GM12878 (cell line): ENCODE measurements around the gene PPP1R13B. TPM values are rescaled to one million over a fixed set of nuclear protein-coding genes. Genes with fewer than 3 reads are reported as not detected.

Source experiments
- ATAC-seq: fragments of 200-7000 bp; cut with Tn5 transposase; 3 replicates; pipeline ENCODE4 v1.9.1; 2020; ENCODE audit warnings: mild to moderate bottlenecking, moderate library complexity
- BruUV-seq: library from RNA; stranded (reverse); fragments of 400-500 nt; replicated peaks from 2 replicates; lab custom pipeline; 2021; lab: Mats Ljungman, UMichigan
- CTCF ChIA-PET: fragments of 300-600 bp; sonication (Branson Sonifier 250); formaldehyde crosslinking; extraction: SDS; loops from one replicate; lab custom pipeline; 2021; ENCODE audit warnings: inconsistent platforms; lab: Yijun Ruan, JAX
- POLR2A ChIA-PET: fragments of 350-600 bp; formaldehyde crosslinking; extraction: SDS; loops from one replicate; lab custom pipeline; 2021; ENCODE audit warnings: inconsistent platforms; lab: Charles Lee
- RAD21 ChIA-PET: fragments of 300-600 bp; sonication (Branson Sonifier 250); formaldehyde crosslinking; loops from one replicate; lab custom pipeline; 2023; ENCODE audit warnings: antibody characterized with exemption; ENCODE audit not compliant: unreplicated experiment; lab: Charles Lee
- SMC1A ChIA-PET: fragments of 300-600 bp; sonication (Branson Sonifier 250); formaldehyde crosslinking; loops from one replicate; lab custom pipeline; 2023; ENCODE audit not compliant: unreplicated experiment, uncharacterized antibody; lab: Charles Lee
- DNase-seq: peaks from one replicate; pipeline ENCODE4 v3.0.0-alpha.2; 2011; ENCODE audit warnings: low read depth, low spot score
- FAIRE-seq: peaks from 3 replicates; lab custom pipeline; 2011; peaks lifted over from hg19 to GRCh38; lab: Jason Lieb, UNC
- H2AFZ ChIP-seq: 2 replicates; pipeline ENCODE4 v1.6.0; 2011; ENCODE audit warnings: low read depth, low read length, control low read depth; ENCODE audit not compliant: control insufficient read depth
- H3K27ac ChIP-seq: 2 replicates; pipeline ENCODE4 v1.5.1; 2011; ENCODE audit warnings: control low read depth; ENCODE audit not compliant: control insufficient read depth, insufficient read depth
- H3K27me3 ChIP-seq, 2 experiments: replicated peaks in 1 of 2; 2 replicates each; pipeline versions ENCODE4 v1.6.0 to v1.6.1; 2011; ENCODE audit warnings: low read length in 1 of 2; ENCODE audit not compliant: control insufficient read depth in 2 of 2, insufficient read depth in 2 of 2
- H3K36me3 ChIP-seq, 2 experiments: 2 replicates each; pipeline ENCODE4 v1.5.1; 2011; ENCODE audit warnings: low read length in 1 of 2; ENCODE audit not compliant: control insufficient read depth in 2 of 2, insufficient read depth in 2 of 2
- H3K4me1 ChIP-seq: 2 replicates; pipeline ENCODE4 v1.6.1; 2011; ENCODE audit warnings: mild to moderate bottlenecking, low read length, moderate library complexity, mixed read lengths; ENCODE audit not compliant: control insufficient read depth, insufficient read depth
- H3K4me2 ChIP-seq: 2 replicates; pipeline ENCODE4 v1.6.0; 2011; ENCODE audit warnings: control low read depth; ENCODE audit not compliant: control insufficient read depth, insufficient read depth
- H3K4me3 ChIP-seq: fragments of 200-600 bp; sonication (generic); 2 replicates; pipeline ENCODE4 v1.5.1; 2016
- H3K79me2 ChIP-seq: 2 replicates; pipeline ENCODE4 v1.6.0; 2011; ENCODE audit warnings: low read length; ENCODE audit not compliant: control insufficient read depth, insufficient read depth
- H3K9ac ChIP-seq: 2 replicates; pipeline ENCODE4 v1.8.0; 2011; ENCODE audit warnings: low read length, control low read depth, mixed read lengths; ENCODE audit not compliant: control insufficient read depth, insufficient read depth
- H3K9me3 ChIP-seq: replicated peaks from 3 replicates; pipeline ENCODE4 v1.5.1; 2011; ENCODE audit warnings: mild to moderate bottlenecking, low read length; ENCODE audit not compliant: control insufficient read depth, insufficient read depth
- H4K20me1 ChIP-seq: 2 replicates; pipeline ENCODE4 v1.6.0; 2011; ENCODE audit not compliant: control insufficient read depth, insufficient read depth
- GABPA ChIP-seq: IDR thresholded peaks from 2 replicates; pipeline ENCODE4 v1.6.1; 2014; ENCODE audit warnings: antibody characterized with exemption, low read depth, mild to moderate bottlenecking, inconsistent platforms
- IKZF1 ChIP-seq: fragments of 450-650 bp; conservative IDR thresholded peaks from 2 replicates; pipeline ENCODE4 v1.6.1; 2017; ENCODE audit warnings: antibody characterized with exemption, mild to moderate bottlenecking
- RUNX3 ChIP-seq: IDR thresholded peaks from 2 replicates; pipeline ENCODE4 v1.6.1; 2012; ENCODE audit warnings: low read length, inconsistent platforms
- WGBS: methylation state at CpG from one replicate; pipeline ENCODE4 v1.1.6; 2016; ENCODE audit warnings: low lambda C conversion rate; ENCODE audit not compliant: insufficient replicate concordance, insufficient coverage; ENCODE audit errors: missing lambda C conversion rate; 5-methylcytosine and 5-hydroxymethylcytosine counted together
- in situ Hi-C: fragments of 300-500 bp; cut with MboI; formaldehyde crosslinking; loops from 9 replicates; pipeline ENCODE4 v1.14.3; 2018; ENCODE audit warnings: mixed read lengths
- intact Hi-C: fragments of 100-400 bp; cut with micrococcal nuclease; formaldehyde crosslinking; loops from one replicate; pipeline ENCODE4 v1.14.2; 2022; ENCODE audit not compliant: unreplicated experiment
- polyA plus RNA-seq, 11 experiments: library from polyadenylated mRNA; depleted of rRNA in 4 of 11; unstranded in 6 of 11; stranded (reverse) in 5 of 11; fragments of >200 nt; fragmentation: Nextera tagmentation in 4 of 11; fragmentation: Illumina TruSeq in 1 of 11; extraction: Ambion mirVana in 4 of 11; extraction: Trizol in 1 of 11; gene quantifications; 1 replicate in 1 of 11; 2 replicates in 10 of 11; pipeline versions ENCODE4 v1.2.1 to v1.2.3, GENCODE V29; 2011 to 2016; ENCODE audit warnings: inconsistent platforms in 2 of 11, missing spikeins in 2 of 11, low read depth in 1 of 11
- total RNA-seq, 4 experiments: library from RNA; depleted of rRNA in 3 of 4; stranded (reverse); fragments of >200 nt in 3 of 4; fragmentation: Illumina TruSeq in 1 of 4; extraction: Trizol in 1 of 4; gene quantifications; 2 replicates each; pipeline versions ENCODE4 v1.2.1 to v1.2.3, GENCODE V29; 2013 to 2021
- TF ChIP-seq, protein P1 (sequence below): fragments of 150-350 bp; IDR thresholded peaks from 2 replicates; pipeline ENCODE4 v1.6.1; 2014; ENCODE audit warnings: mild to moderate bottlenecking, low read depth, low read length
- TF ChIP-seq, protein P2 (sequence below): fragments of 450-650 bp; IDR thresholded peaks from 2 replicates; pipeline ENCODE4 v1.6.1; 2016; ENCODE audit warnings: mild to moderate bottlenecking

The PPP1R13B gene
- total and polyA plus RNA-seq, 10 of the 15 experiments (the other 5 are each of a cell fraction or from before 2014, with no cell fraction given), result 0.16 to 8.1 (median 3.2) TPM

DNA sequence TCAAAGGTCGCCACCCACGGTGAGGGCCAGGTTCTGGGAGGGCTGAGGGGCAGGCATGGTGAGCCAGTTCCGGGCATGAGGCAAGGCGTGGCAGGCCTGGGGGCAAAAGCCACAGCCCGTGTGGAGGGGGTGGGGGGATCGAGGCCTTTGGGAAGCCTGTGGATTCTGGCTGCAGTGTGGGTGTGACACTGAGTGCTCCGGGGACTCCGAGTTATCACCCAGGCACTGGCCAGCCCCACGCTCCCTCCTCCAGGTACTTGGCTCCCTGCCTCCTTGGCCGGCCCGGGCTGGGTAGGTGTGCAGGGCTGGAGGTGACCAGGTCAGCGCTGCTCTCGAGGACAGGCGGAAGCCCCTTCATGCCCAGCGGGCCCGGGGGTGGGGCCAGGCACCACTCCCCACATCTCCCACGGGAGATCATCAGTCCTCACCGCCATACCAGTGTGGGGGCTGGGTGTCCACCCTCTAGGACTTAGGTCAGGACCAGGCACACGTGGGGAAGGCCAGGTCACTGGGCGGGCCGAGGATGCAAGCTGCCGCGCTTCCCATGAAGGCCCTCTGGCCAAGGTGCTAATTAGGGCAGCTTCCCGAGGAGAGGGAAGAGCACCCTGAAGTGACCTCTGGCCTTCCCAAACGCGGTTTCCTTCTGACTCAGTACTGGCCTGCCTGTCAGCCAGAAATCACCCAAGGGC is 46.8 kb upstream of the PPP1R13B start:
- H3K36me3 ChIP-seq, result no peaks in the 10 kb centered on the region
- no peak for DNase-seq
- POLR2A ChIA-PET, result no interaction called here
- TF ChIP-seq RUNX3 (no peak), IKZF1 (0 out of 2 replicates have a peak, but pooled peaks have one; percentile 13)
- TF ChIP-seq, all 136 proteins: peak for 1
- H3K4me2 ChIP-seq, result no peak overlapping the region
- no peaks in the 10 kb centered on the region for H3K27me3 ChIP-seq
- no peak overlapping the region for H3K9ac ChIP-seq
- no peak overlapping the region for H3K4me3 ChIP-seq
- H4K20me1 ChIP-seq, result no peaks in the 10 kb centered on the region; the same call in 1 of the 2 replicates
- ChIA-PET SMC1A (no interaction called here), CTCF (no interaction called here), RAD21 (no interaction called here)
- intact Hi-C loops, result no loop called here
- no peaks in the 10 kb centered on the region for H3K9me3 ChIP-seq
- ATAC-seq (no peak), FAIRE-seq (no peak)
- no peaks in the 10 kb centered on the region for H3K79me2 ChIP-seq
- no peak overlapping the region for H2AFZ ChIP-seq
- H3K27ac ChIP-seq, result no peak overlapping the region
- in situ Hi-C loops, result no loop called here
- H3K4me1 ChIP-seq, result no peaks in the 10 kb centered on the region
- BruUV-seq, result no TSS peak
- 49% methylated on average over 26 of the region's 26 CpGs for WGBS

- H3K27ac ChIP-seq, result no peak overlapping the region
- TF ChIP-seq, protein P1, sequence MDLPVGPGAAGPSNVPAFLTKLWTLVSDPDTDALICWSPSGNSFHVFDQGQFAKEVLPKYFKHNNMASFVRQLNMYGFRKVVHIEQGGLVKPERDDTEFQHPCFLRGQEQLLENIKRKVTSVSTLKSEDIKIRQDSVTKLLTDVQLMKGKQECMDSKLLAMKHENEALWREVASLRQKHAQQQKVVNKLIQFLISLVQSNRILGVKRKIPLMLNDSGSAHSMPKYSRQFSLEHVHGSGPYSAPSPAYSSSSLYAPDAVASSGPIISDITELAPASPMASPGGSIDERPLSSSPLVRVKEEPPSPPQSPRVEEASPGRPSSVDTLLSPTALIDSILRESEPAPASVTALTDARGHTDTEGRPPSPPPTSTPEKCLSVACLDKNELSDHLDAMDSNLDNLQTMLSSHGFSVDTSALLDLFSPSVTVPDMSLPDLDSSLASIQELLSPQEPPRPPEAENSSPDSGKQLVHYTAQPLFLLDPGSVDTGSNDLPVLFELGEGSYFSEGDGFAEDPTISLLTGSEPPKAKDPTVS, result no peak
- TF ChIP-seq, protein P2, sequence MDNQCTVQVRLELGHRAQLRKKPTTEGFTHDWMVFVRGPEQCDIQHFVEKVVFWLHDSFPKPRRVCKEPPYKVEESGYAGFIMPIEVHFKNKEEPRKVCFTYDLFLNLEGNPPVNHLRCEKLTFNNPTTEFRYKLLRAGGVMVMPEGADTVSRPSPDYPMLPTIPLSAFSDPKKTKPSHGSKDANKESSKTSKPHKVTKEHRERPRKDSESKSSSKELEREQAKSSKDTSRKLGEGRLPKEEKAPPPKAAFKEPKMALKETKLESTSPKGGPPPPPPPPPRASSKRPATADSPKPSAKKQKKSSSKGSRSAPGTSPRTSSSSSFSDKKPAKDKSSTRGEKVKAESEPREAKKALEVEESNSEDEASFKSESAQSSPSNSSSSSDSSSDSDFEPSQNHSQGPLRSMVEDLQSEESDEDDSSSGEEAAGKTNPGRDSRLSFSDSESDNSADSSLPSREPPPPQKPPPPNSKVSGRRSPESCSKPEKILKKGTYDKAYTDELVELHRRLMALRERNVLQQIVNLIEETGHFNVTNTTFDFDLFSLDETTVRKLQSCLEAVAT, result no peak
- TF ChIP-seq GABPA, result no peak
- H3K27me3 ChIP-seq, result no peaks in the 10 kb centered on the region
- no peaks in the 10 kb centered on the region; the same call in 1 of the 2 replicates for H4K20me1 ChIP-seq
- ATAC-seq, result no peak
- no peaks in the 10 kb centered on the region for H3K36me3 ChIP-seq
- no peaks in the 10 kb centered on the region for H3K79me2 ChIP-seq
- no peaks in the 10 kb centered on the region for H3K9me3 ChIP-seq
- POLR2A ChIA-PET, result no interaction called here
- CTCF ChIA-PET, result no interaction called here
- WGBS, result 54% methylated on average over 8 of the region's 8 CpGs
- intact Hi-C loops, result no loop called here
- H3K4me1 ChIP-seq, result no peaks in the 10 kb centered on the region
- BruUV-seq, result no TSS peak
- FAIRE-seq, result no peak
- no peak overlapping the region for H2AFZ ChIP-seq
- no peak for DNase-seq
- H3K4me2 ChIP-seq, result no peak overlapping the region
- in situ Hi-C loops, result no loop called here
- RAD21 ChIA-PET, result no interaction called here
- SMC1A ChIA-PET, result no interaction called here
- H3K4me3 ChIP-seq, result no peak overlapping the region
- H3K9ac ChIP-seq, result no peak overlapping the region
Observed at GRCh38 chr14:103892247-103892646, 44.9 kb upstream of the PPP1R13B start.
